ENCODE measurements around the gene PROM1. TPM values are rescaled to one million over a fixed set of nuclear protein-coding genes. Genes with fewer than 3 reads are reported as not detected.

The PROM1 gene
- polyA plus RNA-seq, 1 donor from 2014 or later, result 1.1 TPM

- Histone ChIP-seq H4K20me1 (ENCODE audit: insufficient read depth) (no peaks in the 10 kb centered on the region), H3K4me2 (ENCODE audit: low read length) (no peak overlapping the region), H3K4me3 (ENCODE audit: low read length) (no peak overlapping the region), H2AFZ (ENCODE audit: low read depth, low read length) (no peak overlapping the region), H3K9ac (ENCODE audit: low read length) (no peak overlapping the region), H3K27me3 (ENCODE audit: insufficient read depth, low read depth, low read length) (peaks cover 35% of the 10 kb centered on the region), H3K36me3 (ENCODE audit: insufficient read depth, low read length) (no peaks in the 10 kb centered on the region), H3K9me3 (ENCODE audit: low read length) (no peaks in the 10 kb centered on the region), H3F3A (ENCODE audit: insufficient read depth, low read length, poor library complexity, severe bottlenecking) (no peaks in the 10 kb centered on the region), H3K79me2 (replicated peaks; ENCODE audit: insufficient read depth, low read length) (no peaks in the 10 kb centered on the region), H3K27ac (ENCODE audit: low read length) (no peak overlapping the region), H3K9me2 (ENCODE audit: insufficient read depth, low read length) (no peaks in the 10 kb centered on the region)
- TF ChIP-seq TAF1 (IDR thresholded peaks at IDR 0.05; ENCODE audit: low read depth), result no peak
- TF ChIP-seq POLR2AphosphoS5 (IDR thresholded peaks at IDR 0.05), result no peak
- no peak for TF ChIP-seq SMC3 (conservative IDR thresholded peaks at IDR 0.05; ENCODE audit: poor library complexity)
- TF ChIP-seq EZH2 (IDR thresholded peaks at IDR 0.05; ENCODE audit: borderline replicate concordance, insufficient read depth, low read length, poor library complexity, severe bottlenecking), result no peak
- no peak for TF ChIP-seq RAD21 (conservative IDR thresholded peaks at IDR 0.05)
- TF ChIP-seq, protein P1, sequence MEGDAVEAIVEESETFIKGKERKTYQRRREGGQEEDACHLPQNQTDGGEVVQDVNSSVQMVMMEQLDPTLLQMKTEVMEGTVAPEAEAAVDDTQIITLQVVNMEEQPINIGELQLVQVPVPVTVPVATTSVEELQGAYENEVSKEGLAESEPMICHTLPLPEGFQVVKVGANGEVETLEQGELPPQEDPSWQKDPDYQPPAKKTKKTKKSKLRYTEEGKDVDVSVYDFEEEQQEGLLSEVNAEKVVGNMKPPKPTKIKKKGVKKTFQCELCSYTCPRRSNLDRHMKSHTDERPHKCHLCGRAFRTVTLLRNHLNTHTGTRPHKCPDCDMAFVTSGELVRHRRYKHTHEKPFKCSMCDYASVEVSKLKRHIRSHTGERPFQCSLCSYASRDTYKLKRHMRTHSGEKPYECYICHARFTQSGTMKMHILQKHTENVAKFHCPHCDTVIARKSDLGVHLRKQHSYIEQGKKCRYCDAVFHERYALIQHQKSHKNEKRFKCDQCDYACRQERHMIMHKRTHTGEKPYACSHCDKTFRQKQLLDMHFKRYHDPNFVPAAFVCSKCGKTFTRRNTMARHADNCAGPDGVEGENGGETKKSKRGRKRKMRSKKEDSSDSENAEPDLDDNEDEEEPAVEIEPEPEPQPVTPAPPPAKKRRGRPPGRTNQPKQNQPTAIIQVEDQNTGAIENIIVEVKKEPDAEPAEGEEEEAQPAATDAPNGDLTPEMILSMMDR (IDR thresholded peaks at IDR 0.05; ENCODE audit: poor library complexity, severe bottlenecking), result no peak
- TF ChIP-seq REST (IDR thresholded peaks at IDR 0.05; ENCODE audit: borderline replicate concordance), result no peak
- TF ChIP-seq EP300 (conservative IDR thresholded peaks at IDR 0.05; ENCODE audit: poor library complexity, severe bottlenecking), result no peak
- no peak for TF ChIP-seq MXI1 (conservative IDR thresholded peaks at IDR 0.05; ENCODE audit: poor library complexity, severe bottlenecking)
Measured at GRCh38 chr4:16085822-16086221, 2.0 kb upstream of the PROM1 start.

- Histone ChIP-seq H3K27ac (ENCODE audit: low read length) (no peak overlapping the region), H3K9me3 (ENCODE audit: low read length) (no peaks in the 10 kb centered on the region), H3K4me2 (ENCODE audit: low read length) (peak overlapping the region; percentile 71), H3K9me2 (ENCODE audit: insufficient read depth, low read length) (no peaks in the 10 kb centered on the region), H3K27me3 (ENCODE audit: insufficient read depth, low read depth, low read length) (peaks cover 35% of the 10 kb centered on the region), H3K79me2 (replicated peaks; ENCODE audit: insufficient read depth, low read length) (peaks cover 6% of the 10 kb centered on the region), H3F3A (ENCODE audit: insufficient read depth, low read length, poor library complexity, severe bottlenecking) (no peaks in the 10 kb centered on the region), H4K20me1 (ENCODE audit: insufficient read depth) (no peaks in the 10 kb centered on the region), H3K4me3 (ENCODE audit: low read length) (peak overlapping the region; percentile 79), H2AFZ (ENCODE audit: low read depth, low read length) (peak overlapping the region; percentile 27), H3K36me3 (ENCODE audit: insufficient read depth, low read length) (no peaks in the 10 kb centered on the region), H3K9ac (ENCODE audit: low read length) (peak overlapping the region; percentile 50)
- TF ChIP-seq SMC3 (conservative IDR thresholded peaks at IDR 0.05; ENCODE audit: poor library complexity) (no peak), MXI1 (conservative IDR thresholded peaks at IDR 0.05; ENCODE audit: poor library complexity, severe bottlenecking) (peak; percentile 29)
- TF ChIP-seq, protein P1 (IDR thresholded peaks at IDR 0.05; ENCODE audit: poor library complexity, severe bottlenecking), result peak; percentile 19
Measured at GRCh38 chr4:16082426-16083240, 1.2 kb downstream of the PROM1 start.
